HG03097 (cell line): ENCODE data around the gene YDJC.
"Not testable (repeated sequence)": the region's sequence is repeated elsewhere in the genome, so short reads cannot be mapped to it uniquely, and the experiment has no call there.

ENCODE experiments used
- ATAC-seq: cut with Tn5 transposase; IDR thresholded peaks from one replicate; pipeline ENCODE4 v1.9.1; 2021; ENCODE audit not compliant: unreplicated experiment, low FRiP score

YDJC gene

GRCh38 chr22:21582801-21583740 lies 46.8 kb downstream of the YDJC start:
- ATAC-seq, result no peak

- not testable (repeated sequence) for ATAC-seq
These were observed 48.7 kb downstream of the YDJC start for GRCh38 chr22:21581009-21581713.

GRCh38 chr22:21580623-21581007 lies 49.2 kb downstream of the YDJC start:
- ATAC-seq, result not testable (repeated sequence)

DNA sequence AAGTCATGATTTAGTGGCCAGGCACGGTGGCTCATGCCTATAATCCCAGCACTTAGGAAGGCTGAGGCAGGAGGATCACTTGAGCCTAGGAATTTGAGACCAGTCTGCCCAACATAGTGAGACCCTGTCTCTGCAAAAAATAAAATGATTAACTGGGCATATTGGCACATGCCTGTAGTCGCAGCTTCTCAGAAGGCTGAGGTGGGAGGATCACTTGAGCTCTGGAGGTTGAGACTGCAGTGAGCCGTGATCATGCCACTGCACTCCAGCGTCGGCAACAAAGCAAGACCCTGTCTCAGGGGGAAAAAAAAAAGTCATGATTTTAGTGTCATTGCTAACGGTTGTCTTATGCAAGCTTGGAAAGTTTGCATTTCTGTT lies 50.4 kb downstream of the YDJC start:
- no peak for ATAC-seq
